CD14-positive monocyte (primary cell): ENCODE measurements around the gene DPP10. TPM values are rescaled to one million over a fixed set of nuclear protein-coding genes. Genes with fewer than 3 reads are reported as not detected.

Source experiments
- DNase-seq, 3 donors: peaks; one replicate each; pipeline ENCODE4 v3.0.0-alpha.2; 2011 to 2022
- H2AFZ ChIP-seq: 2 replicates; pipeline ENCODE4 v1.6.0; 2012; ENCODE audit warnings: mild to moderate bottlenecking, low read depth, low read length, inconsistent platforms; ENCODE audit not compliant: insufficient read depth, poor library complexity, severe bottlenecking
- H3K27ac ChIP-seq, 2 donors: 1 replicate in 1 of 2; 2 replicates in 1 of 2; pipeline ENCODE4 v1.5.1; 2012 to 2013; ENCODE audit warnings: low read length in 2 of 2, control low read depth in 1 of 2, inconsistent platforms in 1 of 2, low read depth in 1 of 2, mild to moderate bottlenecking in 1 of 2
- H3K27me3 ChIP-seq, 2 donors: one replicate each; pipeline versions ENCODE4 v1.6.0 to v1.6.1; 2011 to 2013; ENCODE audit warnings: low read length in 2 of 2; ENCODE audit not compliant: control insufficient read depth in 2 of 2, insufficient read depth in 2 of 2
- H3K36me3 ChIP-seq, 2 donors: replicated peaks in 1 of 2; 1 replicate in 1 of 2; 2 replicates in 1 of 2; pipeline versions ENCODE4 v1.5.1 to v1.6.1; 2012 to 2013; ENCODE audit warnings: low read length in 2 of 2, control low read depth in 1 of 2, inconsistent platforms in 1 of 2, mild to moderate bottlenecking in 1 of 2; ENCODE audit not compliant: insufficient read depth in 2 of 2, control insufficient read depth in 1 of 2
- H3K4me1 ChIP-seq, 2 donors: 1 replicate in 1 of 2; 2 replicates in 1 of 2; pipeline versions ENCODE4 v1.5.1 to v1.6.1; 2012 to 2013; ENCODE audit warnings: low read length in 2 of 2, control low read depth in 1 of 2, inconsistent platforms in 1 of 2, mild to moderate bottlenecking in 1 of 2, moderate library complexity in 1 of 2; ENCODE audit not compliant: insufficient read depth in 2 of 2, control insufficient read depth in 1 of 2
- H3K4me2 ChIP-seq: replicated peaks from 2 replicates; pipeline ENCODE3; 2012; ENCODE audit warnings: low read length, moderate library complexity, mild to moderate bottlenecking; ENCODE audit not compliant: poor library complexity, severe bottlenecking; ENCODE audit errors: extremely low read depth
- H3K4me3 ChIP-seq, 3 experiments: fragments of 200-600 bp in 1 of 3; sonication (generic) in 1 of 3; replicated peaks in 1 of 3; 1 replicate in 2 of 3; 2 replicates in 1 of 3; pipeline ENCODE4 v1.5.1; 2011 to 2013; ENCODE audit warnings: low read length in 3 of 3, mild to moderate bottlenecking in 3 of 3, control low read depth in 2 of 3, low read depth in 2 of 3, inconsistent platforms in 1 of 3, moderate library complexity in 1 of 3
- H3K79me2 ChIP-seq: 2 replicates; pipeline ENCODE4 v1.6.0; 2012; ENCODE audit warnings: mild to moderate bottlenecking, control low read depth, inconsistent platforms, low read length, moderate library complexity; ENCODE audit not compliant: insufficient read depth
- H3K9ac ChIP-seq: 2 replicates; pipeline ENCODE4 v1.6.0; 2017; ENCODE audit warnings: low read length, mild to moderate bottlenecking; ENCODE audit not compliant: insufficient read depth, poor library complexity, severe bottlenecking
- H3K9me3 ChIP-seq, 2 donors: replicated peaks in 1 of 2; 1 replicate in 1 of 2; 2 replicates in 1 of 2; pipeline versions ENCODE4 v1.5.1 to v1.6.1; 2012 to 2013; ENCODE audit warnings: low read length in 2 of 2, control low read depth in 1 of 2; ENCODE audit not compliant: control insufficient read depth in 1 of 2, insufficient read depth in 1 of 2
- H4K20me1 ChIP-seq: 2 replicates; pipeline ENCODE4 v1.6.0; 2012; ENCODE audit warnings: mild to moderate bottlenecking, low read length, control low read depth, moderate library complexity; ENCODE audit not compliant: insufficient read depth
- H3K27ac Mint-ChIP-seq, 7 donors: one replicate each; pipeline ENCODE4 v1.8.0; 2020; ENCODE audit warnings: mild to moderate bottlenecking in 7 of 7, mixed read lengths in 7 of 7, moderate library complexity in 6 of 7, inconsistent platforms in 2 of 7
- H3K27me3 Mint-ChIP-seq, 3 donors: one replicate each; pipeline ENCODE4 v1.8.0; 2021 to 2022; ENCODE audit warnings: low read depth in 3 of 3, mild to moderate bottlenecking in 3 of 3, mixed read lengths in 3 of 3, moderate library complexity in 3 of 3, inconsistent platforms in 1 of 3
- H3K36me3 Mint-ChIP-seq, 2 donors: one replicate each; pipeline ENCODE4 v1.8.0; 2020; ENCODE audit warnings: mixed read lengths in 2 of 2, inconsistent platforms in 1 of 2, mild to moderate bottlenecking in 1 of 2
- H3K4me1 Mint-ChIP-seq: one replicate; pipeline ENCODE4 v1.8.0; 2020; ENCODE audit warnings: mild to moderate bottlenecking, mixed read lengths
- H3K4me3 Mint-ChIP-seq, 2 donors: one replicate each; pipeline ENCODE4 v1.8.0; 2020; ENCODE audit warnings: mild to moderate bottlenecking in 2 of 2, mixed read lengths in 2 of 2, moderate library complexity in 1 of 2
- H3K9me3 Mint-ChIP-seq, 7 donors: one replicate each; pipeline ENCODE4 v1.8.0; 2020 to 2022; ENCODE audit warnings: mixed read lengths in 7 of 7, mild to moderate bottlenecking in 6 of 7, moderate library complexity in 6 of 7, inconsistent platforms in 2 of 7
- CTCF ChIP-seq: fragments of 200-600 bp; IDR thresholded peaks from one replicate; pipeline ENCODE4 v1.8.0; 2022; ENCODE audit warnings: antibody characterized with exemption, mild to moderate bottlenecking
- WGBS: methylation state at CpG from one replicate; pipeline ENCODE4 v1.1.5; 2013; ENCODE audit warnings: missing lambda C conversion rate; ENCODE audit not compliant: insufficient coverage; 5-methylcytosine and 5-hydroxymethylcytosine counted together
- intact Hi-C, 2 donors: fragments of 100-400 bp; cut with micrococcal nuclease; formaldehyde crosslinking; loops; one replicate each; pipeline versions ENCODE4 v1.15.0 to v1.15.1; 2023
- polyA plus RNA-seq, 3 donors: library from polyadenylated mRNA; depleted of rRNA in 1 of 3; unstranded in 2 of 3; stranded (reverse) in 1 of 3; fragments of 300-500 nt in 2 of 3; fragments of >200 nt in 1 of 3; fragmentation: Illumina TruSeq in 2 of 3; gene quantifications; 1 replicate in 2 of 3; 2 replicates in 1 of 3; pipeline ENCODE4 v1.2.3, GENCODE V29; 2012 to 2021

DPP10 gene
- polyA plus RNA-seq, 3 donors = not detected

DNA sequence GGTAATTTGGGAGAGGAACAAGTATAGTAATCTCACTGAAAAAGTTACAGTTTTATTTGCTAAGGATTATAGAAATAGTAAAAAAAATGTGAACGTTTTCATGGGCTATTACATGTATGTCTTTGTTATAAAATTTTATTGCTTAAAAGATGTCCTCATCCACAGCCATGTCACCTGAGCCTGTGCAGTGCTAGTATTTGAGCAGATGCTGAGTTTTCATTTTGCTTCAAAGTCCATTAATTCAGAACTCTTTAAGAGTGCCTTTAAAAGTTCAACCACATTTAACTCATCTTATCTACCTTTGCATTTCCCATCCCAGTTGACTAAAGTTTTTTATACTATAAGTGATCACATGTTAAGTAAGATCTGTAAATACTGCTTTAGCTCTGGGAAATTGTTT is 52.6 kb downstream of the DPP10 start:
- Mint-ChIP-seq H3K4me1 (no peaks in the 10 kb centered on the region), H3K9me3 (peaks cover 0 to 4% (median 0%) of the 10 kb centered on the region in 7 donors), H3K27me3 (peaks cover 0 to 3% (median 1%) of the 10 kb centered on the region in 3 donors), H3K27ac (no peak overlapping the region), H3K36me3 (no peaks in the 10 kb centered on the region), H3K4me3 (no peak overlapping the region)
- Histone ChIP-seq H3K27me3 (no peaks in the 10 kb centered on the region), H3K79me2 (no peaks in the 10 kb centered on the region), H3K27ac (no peak overlapping the region), H2AFZ (no peak overlapping the region), H3K36me3 (no peaks in the 10 kb centered on the region), H3K4me3 (no peak overlapping the region), H3K9me3 (no peaks in the 10 kb centered on the region), H3K4me1 (no peaks in the 10 kb centered on the region), H3K9ac (no peak overlapping the region), H4K20me1 (no peaks in the 10 kb centered on the region), H3K4me2 (no peak overlapping the region)
- TF ChIP-seq CTCF = no peak
- intact Hi-C loops = no loop called here
- 33% methylated on average over 1 of the region's 1 CpG for WGBS
- DNase-seq = no peak

GRCh38 chr2:114496959-114497358 is 54.5 kb downstream of the DPP10 start:
- H2AFZ ChIP-seq = no peak overlapping the region
- no peaks in the 10 kb centered on the region for H4K20me1 ChIP-seq
- intact Hi-C loops = no loop called here
- no peak for TF ChIP-seq CTCF
- H3K27ac ChIP-seq = no peak overlapping the region
- H3K79me2 ChIP-seq = no peaks in the 10 kb centered on the region
- H3K27me3 Mint-ChIP-seq = no peaks in the 10 kb centered on the region
- no peak for DNase-seq
- H3K27me3 ChIP-seq = no peaks in the 10 kb centered on the region
- no peaks in the 10 kb centered on the region for H3K36me3 Mint-ChIP-seq
- H3K4me3 Mint-ChIP-seq = no peak overlapping the region
- no peak overlapping the region for H3K4me2 ChIP-seq
- H3K36me3 ChIP-seq = no peaks in the 10 kb centered on the region
- no CpG with 5 or more reads among the region's 12 CpGs for WGBS
- no peaks in the 10 kb centered on the region for H3K9me3 ChIP-seq
- no peaks in the 10 kb centered on the region for H3K4me1 ChIP-seq
- H3K4me3 ChIP-seq = no peak overlapping the region
- H3K4me1 Mint-ChIP-seq = no peaks in the 10 kb centered on the region
- no peak overlapping the region for H3K27ac Mint-ChIP-seq
- no peak overlapping the region for H3K9ac ChIP-seq
- H3K9me3 Mint-ChIP-seq = peaks cover 0 to 4% (median 1%) of the 10 kb centered on the region in 7 donors
